Keratinocyte (primary cell): ENCODE results near the gene PRKCA.

ENCODE experiments used
- CTCF ChIP-seq, 3 experiments: IDR thresholded peaks in 1 of 3; conservative IDR thresholded peaks in 1 of 3; optimal IDR thresholded peaks in 1 of 3; 2 replicates in 2 of 3; 3 replicates in 1 of 3; pipeline versions ENCODE3 to v1.5.1; 2011; ENCODE audit warnings: low read length in 3 of 3, mild to moderate bottlenecking in 3 of 3, moderate library complexity in 2 of 3, control low read depth in 1 of 3, inconsistent platforms in 1 of 3; ENCODE audit not compliant: insufficient read depth in 2 of 3; ENCODE audit errors: extremely low read depth in 1 of 3
- EZH2 ChIP-seq: IDR thresholded peaks from one replicate; pipeline ENCODE4 v1.6.1; 2012; ENCODE audit warnings: inconsistent platforms, mild to moderate bottlenecking, low read length, moderate library complexity

GRCh38 chr17:66814026-66814425 is 511.6 kb downstream of the PRKCA start:
- TF ChIP-seq CTCF (optimal IDR thresholded peaks at IDR 0.05 in 1 of 3, IDR thresholded peaks at IDR 0.05 in 1 of 3, conservative IDR thresholded peaks at IDR 0.05 in 1 of 3; ENCODE audit: extremely low read depth in 1 of 3, insufficient read depth in 2 of 3, low read length in 3 of 3) (no peak), EZH2 (no peak)
